Measurements from ENCODE around the gene HIVEP3.

HIVEP3 gene

GRCh38 chr1:41733021-41733420, 185.7 kb downstream of the HIVEP3 start:
- no peak for DNase-seq (ENCODE audit: low spot score)

GRCh38 chr1:41731516-41732030, 187.1 kb downstream of the HIVEP3 start:
- no peak for DNase-seq (ENCODE audit: low spot score)

DNA sequence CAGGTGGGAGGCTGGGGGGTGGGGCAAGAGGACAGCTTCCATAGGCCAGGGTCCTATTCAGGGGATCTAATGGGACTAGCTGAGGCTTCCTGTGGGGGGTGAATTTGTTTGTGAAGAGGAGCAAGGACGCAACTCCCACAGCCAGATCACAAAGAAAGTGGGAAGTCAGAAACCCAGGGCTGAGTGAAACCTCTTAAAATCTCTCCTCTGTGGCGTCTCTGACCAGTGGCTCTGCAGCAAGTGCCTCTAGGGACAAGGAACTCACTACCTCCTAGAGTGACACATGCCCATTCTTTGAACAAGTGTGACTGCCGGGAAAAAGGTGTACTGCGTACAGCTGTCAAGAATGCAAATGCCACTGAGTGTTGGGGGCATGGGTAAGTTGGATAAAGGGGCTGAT, 187.9 kb downstream of the HIVEP3 start:
- DNase-seq (ENCODE audit: low spot score), result no peak

GRCh38 chr1:41728403-41729202, 190.1 kb downstream of the HIVEP3 start:
- peak; percentile 38 for DNase-seq (ENCODE audit: low spot score)

DNA sequence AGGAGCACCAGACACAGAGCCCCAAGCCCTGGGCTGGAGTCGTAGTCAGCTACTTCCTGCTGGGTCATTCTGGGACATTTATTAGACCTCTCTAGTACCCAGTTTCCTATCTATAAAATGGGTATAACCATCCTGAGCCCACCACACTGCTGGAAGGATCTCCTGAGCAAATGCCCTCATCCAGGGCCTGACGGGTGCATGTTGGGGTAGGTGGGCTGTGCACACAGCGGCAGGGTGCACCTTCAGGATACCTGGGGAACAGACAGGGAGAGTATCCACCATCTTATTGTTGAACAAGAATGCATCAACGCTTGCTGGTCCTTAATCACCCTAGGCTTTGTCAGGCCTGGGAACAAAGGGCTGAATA, 191.0 kb downstream of the HIVEP3 start:
- no peak for DNase-seq (ENCODE audit: low spot score)

DNA sequence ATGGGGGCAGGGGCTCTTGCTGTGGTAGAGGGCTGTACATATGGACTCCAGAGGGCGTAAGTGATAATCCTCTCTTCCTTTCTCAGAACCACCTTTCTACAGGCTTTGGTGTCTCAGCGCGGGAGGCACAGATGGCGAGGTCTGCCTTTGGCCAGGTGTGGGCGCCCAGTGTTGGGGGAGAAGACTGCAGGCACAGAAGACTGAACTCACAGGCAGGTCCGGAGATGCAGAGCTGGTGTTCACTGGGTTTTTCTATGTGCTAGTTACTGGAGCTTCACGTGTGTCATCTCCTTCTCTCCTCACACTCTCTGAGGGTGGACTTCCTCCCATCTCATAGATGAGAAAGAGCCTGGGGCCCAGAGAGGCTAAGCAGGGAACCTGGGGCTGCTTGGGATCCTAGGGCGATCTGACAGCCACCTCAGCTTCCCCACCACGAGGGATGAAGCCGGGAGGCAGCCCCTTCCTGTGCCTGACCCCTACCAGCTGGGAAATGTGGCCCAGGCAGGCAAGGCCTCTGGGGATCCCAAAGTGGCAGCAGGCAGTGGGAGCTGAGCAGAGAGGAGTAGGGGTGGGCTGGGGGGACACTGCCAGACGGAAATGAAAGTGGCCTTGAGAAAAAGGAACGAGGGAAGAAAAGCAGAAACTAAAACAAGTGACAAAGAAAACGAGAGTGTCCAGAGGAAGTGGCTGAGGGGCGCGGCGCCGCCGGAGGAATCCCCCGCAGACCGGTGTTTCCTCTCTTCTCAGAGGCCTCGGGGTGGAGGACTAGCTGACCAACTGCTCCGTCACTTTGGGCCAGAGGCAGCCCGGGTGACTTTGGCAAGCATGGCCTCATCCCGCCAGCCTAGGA, 191.6 kb downstream of the HIVEP3 start:
- peak; percentile 58 for DNase-seq (ENCODE audit: low spot score)

- no peak for DNase-seq (ENCODE audit: low spot score)
These were observed 192.4 kb downstream of the HIVEP3 start for GRCh38 chr1:41726292-41726691.

- DNase-seq (ENCODE audit: low spot score), result no peak
These were observed 193.8 kb downstream of the HIVEP3 start for GRCh38 chr1:41724926-41725325.

DNA sequence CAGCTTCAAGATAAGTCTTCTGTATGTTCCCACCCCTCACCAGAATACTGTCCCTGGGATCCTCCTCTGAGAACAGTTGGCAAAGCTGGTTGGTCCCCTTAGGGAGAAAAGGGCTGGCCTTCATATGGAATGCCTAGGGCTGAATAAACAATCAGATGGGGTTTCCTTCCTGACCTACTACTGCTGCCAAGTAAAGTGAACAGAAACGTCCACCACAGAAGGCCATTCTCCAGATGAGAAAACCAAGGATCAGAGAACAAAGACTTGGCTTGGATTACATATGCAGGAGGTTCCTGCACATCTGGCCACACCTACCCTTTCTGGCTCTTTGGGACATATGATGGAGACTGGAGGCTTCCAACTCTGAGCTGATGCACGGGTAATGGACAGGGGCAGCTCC, 194.5 kb downstream of the HIVEP3 start:
- DNase-seq (ENCODE audit: low spot score), result no peak

- no peak for DNase-seq (ENCODE audit: low spot score)
These were observed 194.9 kb downstream of the HIVEP3 start for GRCh38 chr1:41723786-41724185.

GRCh38 chr1:41722184-41722583, 196.5 kb downstream of the HIVEP3 start:
- no peak for DNase-seq (ENCODE audit: low spot score)

DNA sequence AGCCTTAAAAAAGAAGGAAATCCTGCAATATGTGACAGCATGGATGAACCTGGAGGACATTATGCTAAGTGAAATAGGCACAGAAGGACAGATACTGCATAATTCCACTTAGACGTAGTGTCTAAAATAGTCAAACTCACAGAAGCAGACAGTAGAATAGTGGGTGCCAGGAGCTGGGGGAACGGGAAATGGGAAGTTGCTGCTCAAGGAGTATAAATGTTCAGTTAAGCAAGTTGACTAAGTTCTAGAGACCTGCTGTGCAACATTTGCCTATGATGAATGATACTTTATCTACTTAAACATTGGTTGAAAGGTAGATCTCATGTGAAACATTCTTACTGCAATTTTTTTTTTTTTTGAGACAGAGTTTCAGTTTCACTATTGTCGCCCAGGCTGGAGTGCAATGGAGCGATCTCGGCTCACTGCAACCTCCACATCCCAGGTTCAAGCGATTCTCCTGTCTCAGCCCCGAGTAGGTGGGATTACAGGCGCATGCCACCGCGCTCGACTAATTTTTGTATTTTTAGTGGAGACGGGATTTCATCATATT, 197.8 kb downstream of the HIVEP3 start:
- no peak for DNase-seq (ENCODE audit: low spot score)

- no peak for DNase-seq (ENCODE audit: low spot score)
These were observed 199.1 kb downstream of the HIVEP3 start for GRCh38 chr1:41719590-41719989.

DNA sequence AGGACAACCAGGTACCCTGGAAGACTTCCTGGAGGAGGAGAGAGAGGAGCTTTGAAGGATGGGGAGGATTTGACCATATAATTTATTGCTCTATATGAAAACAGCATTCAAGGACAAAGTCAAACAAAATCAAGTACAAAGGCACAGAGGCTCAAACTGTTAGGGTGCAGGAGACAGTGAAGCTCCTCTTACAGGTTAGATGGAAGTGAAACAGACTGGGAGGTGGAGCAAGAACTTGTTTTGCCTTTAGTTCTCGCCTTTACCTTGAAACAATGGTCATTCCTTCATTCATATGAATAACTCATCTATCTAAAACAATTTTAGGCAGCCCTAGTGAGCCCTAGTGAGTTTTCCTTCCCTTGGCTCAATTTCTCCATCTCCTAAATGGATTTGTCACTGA, 199.6 kb downstream of the HIVEP3 start:
- no peak for DNase-seq (ENCODE audit: low spot score)

- no peak for DNase-seq (ENCODE audit: low spot score)
These were observed 200.2 kb downstream of the HIVEP3 start for GRCh38 chr1:41718497-41718896.

DNA sequence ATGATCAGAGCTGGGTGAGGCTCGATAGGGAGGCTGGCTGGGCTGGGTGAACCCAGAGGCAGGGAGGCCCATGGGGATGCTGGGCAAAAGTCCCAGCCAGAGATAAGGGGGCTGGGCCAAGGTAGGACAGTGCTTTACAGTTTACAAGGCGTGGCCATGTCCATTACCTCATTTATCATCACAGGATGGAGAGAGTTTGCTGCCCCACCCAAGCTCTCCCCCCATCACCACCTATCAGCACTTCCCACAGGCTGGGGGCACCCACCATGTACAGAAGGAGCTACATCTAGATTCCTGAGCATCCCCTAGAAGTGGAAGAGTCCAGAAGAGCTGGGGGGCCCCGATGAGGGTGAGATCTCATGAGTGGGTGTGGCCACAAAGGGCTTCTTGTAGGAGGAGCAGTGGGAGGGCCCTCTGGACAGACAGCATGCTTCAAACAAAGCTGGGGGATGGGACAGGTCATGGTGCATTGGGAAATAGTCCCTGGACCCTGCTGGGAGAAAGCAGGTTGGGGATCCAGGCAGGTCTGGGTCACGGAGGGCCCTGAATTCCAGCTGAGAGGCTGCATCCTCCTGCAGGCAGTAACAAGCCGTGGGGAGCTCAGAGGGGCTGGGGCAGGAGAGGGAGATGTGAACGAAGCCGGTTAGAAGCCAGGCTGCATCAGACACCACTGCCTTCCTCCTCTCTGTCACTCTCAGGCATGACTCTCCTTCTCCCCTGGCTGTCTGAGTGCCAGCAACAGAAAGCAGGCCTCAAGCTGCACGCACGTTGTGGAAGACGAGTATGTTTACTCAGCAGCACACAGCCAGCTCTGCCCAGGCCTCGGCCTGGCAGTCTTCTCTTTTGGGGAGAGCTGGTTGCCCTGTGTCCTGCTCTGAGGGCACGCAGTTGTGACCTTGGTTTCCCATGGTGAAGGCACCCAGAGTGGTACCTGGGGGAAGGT, 202.3 kb downstream of the HIVEP3 start:
- no peak for DNase-seq (ENCODE audit: low spot score)

DNA sequence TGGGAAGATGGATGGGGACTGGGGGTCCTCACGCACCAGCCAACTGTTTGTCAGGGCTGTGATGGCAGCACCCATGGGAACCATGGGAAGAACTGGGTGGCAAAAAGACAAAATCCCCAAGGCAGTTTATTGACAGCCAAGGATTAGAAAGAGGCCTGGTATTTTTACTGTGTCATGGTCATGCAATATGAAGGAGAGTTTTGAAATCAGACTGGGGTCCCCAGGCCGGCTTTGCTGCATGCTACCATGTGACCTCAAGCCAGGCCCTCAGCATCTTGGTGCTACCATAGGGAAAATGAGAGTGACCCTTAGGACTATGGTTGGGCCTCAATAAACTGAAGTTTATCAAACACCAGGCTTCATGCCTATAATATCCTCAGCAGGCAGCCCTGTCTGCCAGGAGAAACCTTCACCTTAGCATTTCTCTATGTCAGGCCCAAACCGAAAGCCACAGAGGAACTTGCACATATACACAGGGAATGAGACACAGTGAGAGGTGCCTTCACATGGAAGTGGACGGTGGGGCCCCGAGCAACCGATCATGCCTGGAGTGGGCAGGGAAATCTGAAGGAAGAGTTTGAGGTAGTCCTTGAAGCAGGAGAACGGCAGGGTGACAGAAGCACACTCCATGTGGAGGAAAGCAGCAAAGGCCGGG, 203.2 kb downstream of the HIVEP3 start:
- DNase-seq (ENCODE audit: low spot score), result no peak

DNA sequence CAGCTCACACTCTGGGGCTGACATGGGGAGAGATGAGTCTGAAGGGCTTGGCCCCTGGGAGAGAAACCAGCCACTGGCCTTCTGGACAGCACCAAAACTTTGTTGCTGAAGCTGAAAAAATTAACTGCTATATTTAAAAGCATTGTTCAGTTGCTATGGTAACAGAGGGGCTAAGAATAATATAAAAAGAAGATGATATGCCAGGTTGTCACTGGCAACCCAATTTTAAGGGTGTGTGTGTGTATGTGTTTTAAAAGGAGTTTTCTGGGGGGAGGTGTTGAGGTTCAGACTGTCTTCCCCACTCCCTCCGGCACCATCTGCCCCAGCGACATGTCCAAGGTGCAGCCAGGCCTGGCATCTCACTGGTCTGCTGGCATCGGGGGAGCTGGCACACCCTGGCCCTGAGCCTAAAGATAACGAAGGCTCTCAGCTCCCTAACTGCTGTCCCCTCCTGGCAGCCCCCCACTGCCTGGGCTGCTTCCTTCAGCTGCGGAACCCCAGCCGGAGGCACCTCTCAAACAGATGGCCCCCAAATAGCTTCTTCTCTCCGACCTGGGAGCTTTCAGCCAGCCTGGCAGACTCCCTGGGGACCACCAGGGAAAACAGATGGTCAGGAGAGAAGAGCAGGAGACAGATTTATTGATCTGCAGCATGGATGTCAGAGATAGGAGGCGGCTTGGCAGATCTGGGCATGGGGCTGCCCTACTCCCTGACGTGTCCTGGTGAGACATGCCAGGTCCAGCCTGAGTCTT, 203.9 kb downstream of the HIVEP3 start:
- no peak for DNase-seq (ENCODE audit: low spot score)

DNA sequence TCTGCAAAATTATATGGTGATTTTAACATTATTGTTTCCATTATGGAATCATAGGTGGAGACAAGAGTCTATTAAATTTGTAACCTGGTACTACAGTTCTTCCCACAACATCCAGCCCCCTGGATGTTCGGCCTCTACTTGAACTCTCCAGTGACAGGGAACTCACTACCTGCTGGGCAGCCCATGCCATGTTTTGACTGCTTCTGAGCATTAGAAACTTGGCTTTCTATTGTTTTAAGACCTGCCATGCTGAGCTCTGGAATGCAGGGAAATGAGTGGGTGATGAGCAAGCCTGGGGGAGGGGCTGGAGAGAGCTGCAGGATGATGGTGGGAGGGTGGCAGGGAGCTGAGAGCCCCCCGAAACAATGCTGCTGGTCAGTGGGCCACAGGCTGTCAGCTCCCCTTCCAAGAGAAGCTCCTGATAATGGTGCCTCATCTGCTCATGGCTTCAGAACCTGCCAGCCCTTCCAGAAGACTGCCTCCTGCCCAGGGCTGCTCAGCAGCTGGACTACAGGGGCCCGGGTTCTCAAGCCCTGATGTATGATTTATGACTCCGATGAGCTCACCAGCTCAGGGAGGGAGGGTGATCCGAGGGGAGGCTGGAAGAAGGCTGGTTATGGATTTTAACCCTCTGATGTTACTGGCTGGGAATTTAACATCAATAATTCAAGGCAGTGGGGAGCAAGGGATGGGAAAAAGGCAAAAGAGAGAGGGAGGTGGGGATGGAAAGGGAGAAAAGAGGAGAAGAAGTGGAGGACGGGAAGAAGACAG, 205.0 kb downstream of the HIVEP3 start:
- no peak for DNase-seq (ENCODE audit: low spot score)

- peak; percentile 50 for DNase-seq (ENCODE audit: low spot score)
These were observed 205.6 kb downstream of the HIVEP3 start for GRCh38 chr1:41713141-41713540.

All from globus pallidus (tissue), 1 donor.